HG03520 (cell line): ENCODE data around the gene CSMD2.
"Not testable (repeated sequence)": the region's sequence is repeated elsewhere in the genome, so short reads cannot be mapped to it uniquely, and the experiment has no call there.

Experiments used
- ATAC-seq: cut with Tn5 transposase; IDR thresholded peaks from one replicate; pipeline ENCODE4 v1.9.1; 2021; ENCODE audit warnings: mild to moderate bottlenecking, moderate library complexity; ENCODE audit not compliant: unreplicated experiment

The CSMD2 gene

DNA sequence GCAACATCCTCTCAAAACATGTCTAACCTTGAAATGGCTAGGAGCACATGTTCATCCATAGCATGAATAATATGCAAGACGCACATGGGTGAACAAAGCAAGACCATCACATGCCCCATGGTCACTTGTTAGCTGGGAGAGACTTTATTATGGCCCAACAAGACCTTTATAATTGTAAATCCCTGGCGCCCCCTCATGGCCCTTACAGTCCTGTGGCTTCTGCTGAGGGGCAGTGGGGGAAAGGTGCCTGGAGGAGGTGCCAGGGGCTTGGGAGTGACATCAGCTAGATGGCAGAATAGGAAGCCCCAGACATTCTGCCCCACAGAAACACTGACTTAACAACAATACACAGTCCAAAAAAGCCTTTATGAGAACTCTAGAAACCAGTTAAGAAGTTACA lies 51.7 kb downstream of the CSMD2 start:
- ATAC-seq, result no peak

DNA sequence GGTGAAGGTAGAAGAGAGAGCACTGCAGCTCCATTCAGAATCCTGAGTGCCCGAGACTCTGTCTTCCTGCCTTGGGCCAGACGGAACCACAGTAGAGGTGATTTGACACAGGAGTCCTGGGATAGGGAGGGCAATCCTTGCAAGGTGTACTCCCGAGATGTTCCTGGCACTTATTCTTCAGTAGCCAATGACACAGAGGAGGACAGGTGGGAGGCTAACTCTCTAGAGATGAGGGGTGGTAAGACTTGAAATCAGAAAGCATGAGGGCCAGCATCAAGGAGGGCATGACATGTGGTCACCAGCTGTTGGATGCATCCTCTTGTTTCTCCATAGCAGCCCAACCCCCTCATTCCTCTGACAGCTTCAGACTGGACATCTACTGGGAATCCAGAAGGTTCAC lies 56.3 kb downstream of the CSMD2 start:
- no peak for ATAC-seq

DNA sequence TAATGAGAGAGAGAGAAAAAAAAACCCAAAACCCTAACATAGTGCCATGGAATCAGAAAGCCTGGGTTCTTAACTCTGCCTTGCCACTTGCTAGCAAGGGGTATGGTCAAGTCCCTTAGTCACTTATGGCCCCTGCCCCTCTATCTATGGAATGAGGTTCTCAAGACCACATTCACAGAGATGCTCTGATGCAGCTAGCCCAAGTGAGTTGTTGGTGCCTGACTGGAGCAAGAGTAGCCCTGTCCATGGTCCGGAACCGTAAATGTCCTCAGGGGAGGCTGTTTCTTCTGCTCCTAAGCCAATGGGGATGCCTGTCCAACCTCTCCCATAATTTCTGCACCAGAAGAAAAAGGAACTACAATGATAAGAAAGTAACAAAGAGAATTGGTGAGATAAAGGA lies 56.8 kb downstream of the CSMD2 start:
- ATAC-seq, result no peak

DNA sequence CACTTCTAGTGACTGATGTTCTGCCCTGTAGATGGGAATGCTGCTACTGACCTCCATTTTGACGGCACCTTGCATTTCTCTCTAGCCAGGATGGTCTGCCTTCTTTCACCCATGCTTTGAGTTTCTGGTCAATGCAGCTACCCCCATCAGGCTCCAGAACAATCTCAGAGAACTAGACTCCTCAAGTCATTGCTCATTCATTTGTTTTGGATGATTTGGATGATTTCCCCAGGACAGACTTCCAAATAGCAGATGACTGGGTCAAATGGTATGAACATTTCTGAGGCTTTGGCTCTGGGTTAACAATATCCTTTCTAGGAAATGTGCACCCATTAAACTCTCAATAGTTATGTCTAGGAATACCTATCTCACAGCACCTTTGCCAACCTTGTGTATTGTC lies 63.9 kb downstream of the CSMD2 start:
- no peak for ATAC-seq

DNA sequence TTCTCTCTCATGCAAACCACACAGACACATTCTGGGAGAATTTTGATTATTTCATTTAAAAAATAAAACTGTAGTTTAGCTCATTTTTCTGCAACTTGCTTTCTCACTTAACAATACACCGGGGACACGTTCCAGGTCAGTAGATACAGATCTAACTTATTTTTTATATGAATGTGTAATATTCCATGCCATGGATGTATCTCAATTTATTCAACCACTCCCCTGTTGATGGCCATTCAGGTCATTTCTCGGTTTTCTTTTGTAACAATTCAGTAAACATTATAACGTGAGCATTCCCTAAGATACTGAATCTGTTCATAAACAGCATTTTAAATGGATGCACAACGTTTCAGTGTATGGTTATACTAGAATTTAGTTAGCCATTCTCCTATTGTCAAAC lies 64.7 kb downstream of the CSMD2 start:
- no peak for ATAC-seq

DNA sequence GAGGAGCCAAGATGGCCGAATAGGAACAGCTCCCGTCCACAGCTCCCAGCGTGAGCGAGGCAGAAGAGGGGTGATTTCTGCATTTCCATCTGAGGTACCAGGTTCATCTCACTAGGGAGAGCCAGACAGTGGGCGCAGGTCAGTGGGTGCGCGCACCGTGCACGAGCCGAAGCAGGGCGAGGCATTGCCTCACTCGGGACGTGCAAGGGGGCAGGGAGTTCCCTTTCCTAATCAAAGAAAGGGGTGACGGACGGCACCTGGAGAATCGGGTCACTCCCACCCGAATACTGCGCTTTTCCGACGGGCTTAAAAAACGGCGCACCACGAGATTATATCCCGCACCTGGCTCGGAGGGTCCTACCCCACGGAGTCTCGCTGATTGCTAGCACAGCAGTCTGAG lies 72.6 kb downstream of the CSMD2 start:
- not testable (repeated sequence) for ATAC-seq

DNA sequence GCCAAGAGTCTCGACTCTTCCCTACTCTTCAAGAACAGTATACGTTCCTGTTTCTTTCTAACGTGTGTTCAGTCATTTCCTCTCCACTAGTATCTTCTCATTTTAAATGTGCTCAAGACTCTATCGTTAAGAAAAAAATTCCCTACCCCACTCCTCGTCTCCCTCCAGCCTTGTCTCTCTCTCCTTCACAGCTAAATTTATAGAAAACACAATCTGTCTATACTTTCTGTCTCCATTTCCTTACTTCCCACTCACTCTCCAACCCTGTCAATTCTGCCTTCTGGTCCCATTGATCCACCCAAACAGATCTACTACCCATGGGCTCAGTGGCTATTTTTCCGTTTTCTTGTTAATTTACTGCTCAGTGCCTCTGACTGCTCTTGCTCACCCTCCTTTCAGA lies 75.3 kb downstream of the CSMD2 start:
- no peak for ATAC-seq

DNA sequence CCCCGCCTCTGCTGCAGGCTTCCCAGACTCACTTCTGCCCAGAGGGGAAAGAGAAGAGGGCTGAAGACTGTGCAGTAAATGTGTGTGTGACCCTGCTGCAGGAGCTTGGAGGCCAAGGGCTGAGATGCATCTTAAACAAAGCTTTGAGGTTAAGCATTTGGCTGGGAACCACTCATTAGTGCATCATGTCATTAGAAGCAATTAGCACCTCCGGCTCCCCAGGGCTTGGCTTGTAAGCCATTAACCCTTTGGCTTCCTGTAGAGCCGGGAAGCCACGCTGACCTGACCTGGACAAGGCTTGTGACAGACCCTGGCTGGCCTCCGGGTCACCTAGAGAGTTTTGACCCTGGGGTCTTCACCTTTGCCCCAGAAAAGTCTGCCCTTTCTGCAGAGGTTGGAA lies 77.0 kb downstream of the CSMD2 start:
- ATAC-seq, result no peak

DNA sequence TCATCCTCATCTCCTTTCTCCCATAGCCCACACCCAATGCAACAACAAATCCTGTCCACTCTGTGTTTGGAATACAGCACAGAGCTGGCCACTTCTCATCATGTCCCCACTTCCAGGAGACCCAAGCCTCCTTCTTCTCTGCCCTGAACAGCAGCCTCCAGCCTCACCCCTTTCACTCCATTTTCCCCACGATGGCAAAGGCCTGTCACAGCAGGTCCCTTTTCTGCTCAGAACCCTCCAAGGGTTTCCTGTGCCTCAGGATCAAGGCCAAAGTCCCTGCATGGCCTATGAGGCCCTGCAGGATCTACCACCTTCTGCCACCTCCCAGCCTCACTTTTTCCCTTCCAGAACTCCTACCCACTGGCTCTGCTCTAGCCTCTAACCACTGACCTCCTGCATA lies 78.5 kb downstream of the CSMD2 start:
- no peak for ATAC-seq

DNA sequence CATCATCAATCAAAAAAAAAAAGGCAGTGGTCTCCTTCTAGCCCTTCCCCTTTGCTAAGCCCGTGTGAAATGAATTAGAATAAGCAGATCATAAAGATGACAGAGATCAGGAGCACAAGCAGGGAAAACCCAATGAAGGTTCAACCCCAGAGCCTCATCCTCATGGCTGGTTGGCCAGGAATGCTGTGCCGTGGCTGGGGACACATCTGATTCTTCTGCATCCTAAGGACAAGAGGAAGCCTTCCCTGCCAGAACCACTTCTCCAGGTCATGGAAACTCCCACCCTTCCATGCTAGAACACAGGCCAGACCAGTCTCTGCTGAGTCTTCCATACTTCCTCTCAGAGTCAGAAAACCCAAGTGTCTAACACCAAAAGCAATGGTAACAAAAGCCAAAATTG lies 81.1 kb downstream of the CSMD2 start:
- ATAC-seq, result no peak

DNA sequence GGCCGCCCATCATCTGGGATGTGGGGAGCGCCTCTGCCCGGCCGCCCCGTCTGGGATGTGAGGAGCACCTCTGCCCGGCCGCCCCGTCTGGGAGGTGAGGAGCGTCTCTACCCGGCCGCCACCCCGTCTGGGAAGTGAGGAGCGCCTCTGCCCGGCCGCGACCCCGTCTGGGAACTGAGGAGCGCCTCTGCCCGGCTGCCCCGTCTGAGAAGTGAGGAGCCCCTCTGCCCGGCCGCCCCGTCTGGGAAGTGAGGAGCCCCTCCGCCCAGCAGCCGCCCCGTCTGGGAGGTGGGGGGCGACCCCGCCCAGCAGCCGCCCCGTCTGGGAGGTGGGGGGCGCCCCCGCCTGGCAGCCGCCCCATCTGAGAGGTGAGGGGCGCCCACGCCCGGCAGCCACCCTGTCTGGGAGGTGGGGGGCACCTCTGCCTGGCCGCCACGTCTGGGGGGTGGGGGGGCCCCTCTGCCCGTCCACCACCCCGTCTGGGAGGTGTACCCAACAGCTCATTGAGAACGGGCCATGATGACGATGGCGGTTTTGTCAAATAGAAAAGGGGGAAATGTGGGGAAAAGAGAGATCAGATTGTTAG lies 82.9 kb downstream of the CSMD2 start:
- not testable (repeated sequence) for ATAC-seq

DNA sequence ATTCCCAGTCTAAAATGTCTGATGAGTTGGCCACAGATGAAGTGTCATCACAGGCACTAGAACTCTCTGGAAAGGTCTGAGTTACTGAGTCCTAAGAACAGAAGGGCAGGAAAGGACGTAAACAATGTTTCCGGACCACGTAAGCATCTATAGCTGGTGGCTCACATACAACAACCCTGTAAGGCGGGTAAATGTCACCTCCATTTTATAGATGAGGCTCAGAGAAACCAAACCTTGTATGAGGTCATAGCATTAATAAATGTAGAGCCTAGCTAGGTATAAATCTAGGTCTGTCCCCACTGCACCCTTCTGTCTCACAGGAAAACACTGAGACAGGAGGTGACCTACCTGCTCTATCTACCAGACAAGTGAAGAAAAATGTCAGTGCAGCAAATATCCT lies 86.6 kb downstream of the CSMD2 start:
- ATAC-seq, result no peak

DNA sequence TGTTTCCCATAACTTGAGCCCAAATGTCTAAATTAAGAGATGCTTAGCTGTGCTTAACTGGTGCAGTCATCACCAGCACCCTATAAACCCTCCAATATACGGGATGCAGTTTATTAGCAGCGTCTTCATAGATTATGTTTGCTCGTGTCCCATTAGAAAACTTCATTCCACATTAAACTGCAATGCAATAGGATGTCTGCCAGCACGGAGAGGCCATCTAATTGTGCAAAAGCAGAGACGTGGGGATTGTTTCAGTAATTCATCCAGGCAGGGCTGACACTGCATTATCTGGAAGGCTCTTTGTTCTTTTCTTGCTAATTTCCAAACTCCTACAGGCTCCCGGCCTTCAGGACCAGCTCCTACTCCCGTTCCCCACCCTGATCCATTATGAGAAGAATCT lies 89.5 kb downstream of the CSMD2 start:
- no peak for ATAC-seq

DNA sequence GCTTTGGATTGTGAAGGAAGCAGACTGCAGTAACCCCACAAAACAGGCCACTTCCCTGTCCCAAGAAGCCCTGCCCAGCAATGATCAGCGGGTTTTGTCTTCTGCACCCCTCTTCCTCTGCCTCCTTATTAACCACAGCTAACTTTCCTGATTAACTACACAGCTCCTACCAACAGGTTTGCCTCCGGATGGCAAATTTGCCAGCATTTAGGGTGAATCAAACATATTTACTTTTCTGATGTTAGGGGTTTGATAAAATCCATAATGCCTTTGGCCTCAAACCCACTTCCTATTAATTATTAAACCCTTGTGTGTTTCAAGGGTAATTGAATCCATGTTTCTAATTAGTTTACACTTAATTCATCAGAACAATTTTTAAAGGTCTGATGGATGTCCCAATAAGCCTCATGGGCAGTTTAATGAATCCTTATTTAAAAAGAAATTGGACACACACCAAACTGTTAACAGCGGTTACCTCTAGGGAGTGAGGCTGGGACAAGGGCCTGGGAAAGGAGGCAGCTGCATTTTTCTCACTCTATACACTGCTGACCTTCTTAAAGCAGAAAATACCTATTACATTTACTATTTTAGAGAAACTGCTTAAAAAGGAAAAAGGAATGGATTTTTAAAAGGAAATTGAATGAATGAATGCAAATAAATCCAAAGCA lies 91.9 kb downstream of the CSMD2 start:
- ATAC-seq, result no peak

DNA sequence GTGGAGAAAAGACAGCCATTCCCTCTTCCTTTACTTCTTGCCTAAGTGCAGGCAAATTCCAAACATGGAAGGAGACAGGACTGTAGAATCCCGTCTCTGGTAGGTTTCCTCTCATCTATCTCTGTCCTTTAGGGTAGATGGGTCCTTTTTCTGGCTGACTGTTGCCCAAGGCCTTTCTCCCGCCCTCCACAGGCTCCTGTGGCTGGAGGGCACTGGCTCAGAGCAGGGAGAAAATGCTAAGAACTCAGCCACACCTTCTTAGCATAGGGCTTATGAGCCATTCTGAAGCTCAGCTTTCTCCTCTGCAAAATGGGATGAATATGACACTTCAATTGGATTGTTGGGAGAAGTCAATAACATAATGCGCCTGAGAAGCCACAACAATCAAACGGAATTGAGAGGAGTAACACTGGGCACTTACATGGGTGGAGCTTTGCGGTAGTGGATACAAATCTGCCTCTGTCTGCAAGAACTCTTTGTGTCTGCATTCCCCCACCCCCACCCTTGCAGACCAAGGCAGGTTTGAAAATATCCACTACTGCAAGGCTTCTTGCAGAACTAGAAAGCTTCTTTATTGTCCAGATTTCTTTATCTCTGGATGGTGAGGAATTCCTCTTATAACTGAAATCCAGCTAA lies 94.7 kb downstream of the CSMD2 start:
- no peak for ATAC-seq

DNA sequence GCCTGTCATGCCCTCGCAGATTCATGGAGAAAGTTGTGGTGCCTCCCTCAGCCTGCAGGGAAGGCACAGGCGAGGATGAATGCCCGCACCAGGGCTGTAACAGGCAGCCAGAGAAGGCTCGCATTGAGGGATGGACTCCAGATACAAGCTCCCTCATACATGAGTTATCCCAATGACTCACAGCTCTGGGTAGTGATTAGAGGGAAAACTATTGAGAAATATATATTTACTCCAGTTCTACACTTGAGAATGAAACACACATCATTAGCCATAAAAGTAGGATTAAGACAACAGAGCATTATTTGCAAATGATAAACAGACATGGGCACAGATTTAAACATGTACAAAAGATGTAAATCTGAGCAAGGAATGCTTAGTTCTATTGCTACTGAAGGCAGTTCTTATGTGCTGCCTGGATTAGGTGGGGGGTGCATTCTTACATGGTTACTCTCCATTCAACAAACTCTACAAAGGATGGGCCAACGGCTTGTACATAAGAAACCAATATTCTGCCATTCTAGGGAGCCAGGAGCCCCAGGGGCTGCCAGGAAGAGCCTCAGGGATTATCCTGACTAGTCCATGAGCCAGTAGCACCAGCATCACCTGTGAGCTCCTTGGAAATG lies 97.9 kb downstream of the CSMD2 start:
- no peak for ATAC-seq

DNA sequence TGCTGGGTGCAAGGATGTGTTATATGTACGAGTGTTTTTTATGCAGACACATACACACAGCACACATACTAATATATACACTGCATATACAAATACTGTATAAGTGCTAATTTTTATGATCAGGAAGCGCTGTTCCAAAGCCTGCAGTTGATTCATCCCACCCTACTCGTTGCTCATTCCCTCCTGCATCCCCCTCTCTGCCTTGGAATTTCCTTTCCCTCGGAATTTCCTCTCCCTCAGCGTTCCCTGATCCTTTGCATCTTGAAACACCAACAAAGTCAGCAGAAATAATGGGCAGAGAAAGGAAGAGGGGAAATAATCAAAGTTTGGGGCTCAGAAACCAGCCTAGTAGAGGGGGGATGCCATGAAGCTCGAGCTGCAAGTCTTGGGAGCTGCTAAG lies 98.9 kb downstream of the CSMD2 start:
- no peak for ATAC-seq

DNA sequence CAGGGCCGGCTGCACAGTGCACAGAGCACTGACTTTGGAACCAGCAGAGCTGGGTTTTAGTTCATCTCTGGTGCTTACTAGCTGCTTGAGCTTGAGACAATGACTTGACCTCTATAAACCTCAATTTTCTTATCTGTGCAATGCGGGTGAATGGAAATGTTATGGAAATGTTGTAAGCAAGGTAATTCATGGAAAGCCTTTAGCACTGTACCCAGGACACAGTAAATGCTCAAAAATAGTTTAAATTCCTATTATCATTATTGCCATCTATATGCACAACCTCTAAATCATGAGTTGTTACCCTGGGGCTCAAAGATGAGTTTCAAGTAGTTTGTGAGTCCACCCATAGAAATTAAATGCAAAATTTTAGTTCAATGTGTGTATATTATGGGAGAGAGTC lies 99.5 kb downstream of the CSMD2 start:
- ATAC-seq, result no peak

DNA sequence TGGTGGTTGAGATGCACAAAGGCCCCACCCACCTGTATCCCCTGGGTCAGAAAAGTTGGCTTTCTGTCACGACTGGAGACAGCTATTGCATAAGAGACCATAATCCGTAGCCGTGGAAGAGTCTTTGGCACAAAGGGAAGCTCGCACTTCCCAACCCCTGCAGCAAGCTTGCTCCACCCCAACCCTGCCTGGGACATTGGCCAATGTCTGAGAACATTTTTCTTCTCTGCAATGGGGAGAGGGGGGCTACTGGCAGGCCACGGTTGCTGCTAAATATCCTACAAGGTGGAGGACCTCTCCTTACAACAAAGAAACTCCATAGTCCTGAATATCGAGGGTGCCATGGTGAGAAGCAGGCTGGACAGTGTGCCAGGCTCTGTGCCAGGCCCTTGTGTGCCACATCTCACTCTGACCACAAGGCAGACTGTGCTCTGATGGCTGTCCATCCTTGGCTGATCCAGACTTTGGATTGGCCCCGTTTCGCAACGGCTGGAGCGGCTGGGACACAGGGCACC lies 104.1 kb downstream of the CSMD2 start:
- no peak for ATAC-seq

DNA sequence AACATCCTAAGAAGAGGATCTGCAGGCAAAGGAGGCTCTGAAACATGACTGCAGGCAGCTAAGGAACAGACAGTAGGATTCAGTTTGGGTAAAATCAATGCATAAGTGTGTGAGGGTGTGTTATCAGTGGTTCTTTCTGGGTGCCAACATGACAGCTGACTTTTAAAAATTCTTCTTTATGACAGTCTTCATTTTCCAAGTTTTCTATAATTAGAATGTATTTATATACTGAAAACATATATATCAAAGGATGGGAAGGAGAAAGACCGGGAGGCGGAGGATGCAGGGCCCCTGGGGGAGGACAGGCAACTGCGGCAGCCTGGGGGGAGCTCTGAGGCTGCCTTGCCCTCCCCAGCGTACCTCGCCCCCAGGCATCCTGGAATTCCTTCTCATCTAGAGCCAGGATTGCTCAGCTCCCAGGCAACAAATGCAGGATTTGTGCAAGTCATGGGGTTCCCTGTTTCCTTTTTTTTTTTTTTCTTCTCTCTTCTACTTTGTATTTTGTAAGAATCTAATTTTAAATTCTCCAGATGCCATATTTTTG lies 104.8 kb downstream of the CSMD2 start:
- ATAC-seq, result no peak

DNA sequence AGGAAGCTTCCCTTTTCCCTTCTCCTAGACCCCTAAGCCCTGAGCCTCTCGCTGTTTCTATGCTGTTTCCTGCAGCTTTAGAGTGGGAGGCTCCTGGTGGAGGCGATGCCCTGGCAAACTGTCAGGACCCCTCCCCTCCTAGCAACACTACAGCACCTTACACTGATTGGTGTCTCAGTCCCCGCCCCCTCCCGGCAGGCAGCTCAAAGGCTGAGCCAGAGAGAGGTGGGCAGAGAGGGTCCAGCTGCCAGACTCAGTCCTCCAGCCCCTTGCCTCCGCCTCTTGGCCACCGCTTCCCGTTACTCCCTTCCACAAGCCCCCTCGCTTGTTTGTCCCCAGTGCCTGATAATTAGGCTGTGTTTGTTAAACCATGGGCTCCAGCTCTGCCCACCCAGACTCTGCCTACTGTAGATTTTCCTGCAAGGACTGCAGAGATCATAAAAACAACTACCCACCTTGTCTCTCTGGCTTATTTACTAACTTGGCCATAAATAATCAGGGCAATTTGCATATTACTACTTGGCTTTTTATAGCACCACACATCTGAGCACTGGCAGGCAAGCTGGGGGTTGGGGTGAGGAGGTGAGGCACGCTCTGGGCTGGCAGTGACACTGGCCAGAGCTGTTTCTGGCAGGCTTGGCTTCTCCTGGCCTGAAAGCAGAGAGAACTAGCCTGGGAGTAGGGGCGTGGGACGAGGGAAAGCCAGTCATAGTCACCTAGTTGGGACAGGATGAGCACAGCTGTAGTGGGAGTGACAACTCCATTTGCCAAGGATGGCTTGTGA lies 107.5 kb downstream of the CSMD2 start:
- no peak for ATAC-seq
